ENCODE data around the gene IFTAP. TPM values are rescaled to one million over a fixed set of nuclear protein-coding genes. Genes with fewer than 3 reads are reported as not detected.

The IFTAP gene
- total and polyA plus RNA-seq, 10 of the 15 experiments (the other 5 are each of a cell fraction or from before 2014, with no cell fraction given) = 0.32 to 1.0 (median 0.63) TPM; not detected in 2

DNA sequence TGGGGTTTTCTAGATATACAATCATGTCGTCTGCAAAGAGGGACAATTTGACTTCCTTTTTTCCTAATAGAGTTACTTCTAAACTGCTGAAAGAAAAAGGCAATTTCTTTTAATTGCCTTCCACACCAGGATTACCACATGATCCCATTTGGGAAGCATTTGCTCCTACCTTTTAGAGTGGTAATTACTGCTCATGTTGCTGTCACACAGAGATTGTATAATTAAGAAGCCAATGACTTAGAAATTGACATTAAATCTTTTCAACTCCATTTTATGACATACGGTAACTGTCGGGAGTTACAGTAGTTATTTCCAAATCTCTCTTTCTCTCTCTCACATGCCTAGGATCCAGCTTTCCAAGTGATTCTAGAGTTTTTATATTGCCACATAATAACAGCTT lies 21.5 kb downstream of the IFTAP start (continued):
- TF ChIP-seq SMARCA5 (IDR thresholded peaks at IDR 0.05) = no peak
- TF ChIP-seq, protein P1, sequence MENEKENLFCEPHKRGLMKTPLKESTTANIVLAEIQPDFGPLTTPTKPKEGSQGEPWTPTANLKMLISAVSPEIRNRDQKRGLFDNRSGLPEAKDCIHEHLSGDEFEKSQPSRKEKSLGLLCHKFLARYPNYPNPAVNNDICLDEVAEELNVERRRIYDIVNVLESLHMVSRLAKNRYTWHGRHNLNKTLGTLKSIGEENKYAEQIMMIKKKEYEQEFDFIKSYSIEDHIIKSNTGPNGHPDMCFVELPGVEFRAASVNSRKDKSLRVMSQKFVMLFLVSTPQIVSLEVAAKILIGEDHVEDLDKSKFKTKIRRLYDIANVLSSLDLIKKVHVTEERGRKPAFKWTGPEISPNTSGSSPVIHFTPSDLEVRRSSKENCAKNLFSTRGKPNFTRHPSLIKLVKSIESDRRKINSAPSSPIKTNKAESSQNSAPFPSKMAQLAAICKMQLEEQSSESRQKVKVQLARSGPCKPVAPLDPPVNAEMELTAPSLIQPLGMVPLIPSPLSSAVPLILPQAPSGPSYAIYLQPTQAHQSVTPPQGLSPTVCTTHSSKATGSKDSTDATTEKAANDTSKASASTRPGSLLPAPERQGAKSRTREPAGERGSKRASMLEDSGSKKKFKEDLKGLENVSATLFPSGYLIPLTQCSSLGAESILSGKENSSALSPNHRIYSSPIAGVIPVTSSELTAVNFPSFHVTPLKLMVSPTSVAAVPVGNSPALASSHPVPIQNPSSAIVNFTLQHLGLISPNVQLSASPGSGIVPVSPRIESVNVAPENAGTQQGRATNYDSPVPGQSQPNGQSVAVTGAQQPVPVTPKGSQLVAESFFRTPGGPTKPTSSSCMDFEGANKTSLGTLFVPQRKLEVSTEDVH (IDR thresholded peaks at IDR 0.05; ENCODE audit: low read depth, partially characterized antibody) = no peak

GRCh38 chr11:36617543-36618362 lies 23.5 kb downstream of the IFTAP start:
- no peaks in the 10 kb centered on the region for H3K9me3 ChIP-seq (replicated peaks; ENCODE audit: control insufficient read depth, insufficient read depth, low read length)
- H3K27ac ChIP-seq (ENCODE audit: control insufficient read depth, insufficient read depth) = no peak overlapping the region
- CTCF ChIA-PET = interaction anchor here (1.0 kb wide), 1 partner anchor 9 kb away, joined by 3 read pairs; no protein-coding TSS in a partner anchor
- TF ChIP-seq SREBF2 (IDR thresholded peaks at IDR 0.05; ENCODE audit: low read length) = no peak
- TF ChIP-seq CEBPB (IDR thresholded peaks at IDR 0.05; ENCODE audit: borderline replicate concordance in 1 of 2, low read depth in 2 of 2, low read length in 2 of 2) = no peak
- TF ChIP-seq SMC3 (IDR thresholded peaks at IDR 0.05; ENCODE audit: borderline replicate concordance, low read length) = no peak
- no peak overlapping the region for H3K4me2 ChIP-seq (ENCODE audit: control insufficient read depth, insufficient read depth)
- POLR2A ChIA-PET = no interaction called here
- RAD21 ChIA-PET (ENCODE audit: unreplicated experiment) = no interaction called here
- no peak overlapping the region for H2AFZ ChIP-seq (ENCODE audit: control insufficient read depth, low read depth, low read length)
- no peak for DNase-seq (ENCODE audit: low read depth, low spot score)
- intact Hi-C loops (cut with micrococcal nuclease; ENCODE audit: unreplicated experiment) (no loop called here), in situ Hi-C loops (cut with MboI) (no loop called here)
- BruUV-seq (replicated peaks) = no TSS peak
- H3K27me3 ChIP-seq (replicated peaks in 1 of 2; ENCODE audit: control insufficient read depth in 2 of 2, insufficient read depth in 2 of 2, low read length in 1 of 2) = peaks cover 0 to 3% of the 10 kb centered on the region in 2 experiments; a peak in 1 of 4 replicates
- no peak for ATAC-seq
- no peaks in the 10 kb centered on the region for H3K79me2 ChIP-seq (ENCODE audit: control insufficient read depth, insufficient read depth, low read length)
- no peaks in the 10 kb centered on the region for H3K4me1 ChIP-seq (ENCODE audit: control insufficient read depth, insufficient read depth, low read length)
- no peak overlapping the region for H3K4me3 ChIP-seq
- no peaks in the 10 kb centered on the region for H4K20me1 ChIP-seq (ENCODE audit: control insufficient read depth, insufficient read depth)
- WGBS (ENCODE audit: insufficient coverage, insufficient replicate concordance, low lambda C conversion rate, missing lambda C conversion rate) = 50% methylated on average over 6 of the region's 6 CpGs
- SMC1A ChIA-PET (ENCODE audit: uncharacterized antibody, unreplicated experiment) = interaction anchor here (0.8 to 1.2 kb wide), 3 partner anchors 9 to 12 kb away, joined by 3 read pairs; no protein-coding TSS in a partner anchor
- H3K36me3 ChIP-seq (ENCODE audit: control insufficient read depth in 2 of 2, insufficient read depth in 2 of 2, low read length in 1 of 2) = no peaks in the 10 kb centered on the region
- FAIRE-seq = no peak
- H3K9ac ChIP-seq (ENCODE audit: control insufficient read depth, insufficient read depth, low read length) = no peak overlapping the region
